HCT116 (cell line): ENCODE results near the gene CPB1.

Experiments used
- EGR1 ChIP-seq: IDR thresholded peaks from 2 replicates; pipeline ENCODE4 v1.6.1; 2012; ENCODE audit warnings: low read depth
- POLR2A ChIP-seq: IDR thresholded peaks from 2 replicates; pipeline ENCODE4 v1.7.0; 2011; ENCODE audit warnings: borderline replicate concordance; ENCODE audit not compliant: insufficient read depth, insufficient read length; ENCODE audit errors: extremely low read depth
- POLR2AphosphoS5 ChIP-seq: IDR thresholded peaks from 2 replicates; pipeline ENCODE4 v1.6.1; 2011; ENCODE audit warnings: mild to moderate bottlenecking, low read depth, low read length, moderate library complexity
- RAD21 ChIP-seq: IDR thresholded peaks from 2 replicates; pipeline ENCODE4 v1.6.1; 2012; ENCODE audit warnings: low read depth, mild to moderate bottlenecking
- SRF ChIP-seq: IDR thresholded peaks from 2 replicates; pipeline ENCODE4 v1.6.1; 2012; ENCODE audit warnings: low read depth
- ZNF274 ChIP-seq: fragments of 200-500 bp; sonication (Bioruptor generic); IDR thresholded peaks from 2 replicates; pipeline ENCODE4 v1.6.1; 2014; ENCODE audit warnings: mild to moderate bottlenecking, low read depth, low read length, inconsistent platforms
- TF ChIP-seq, protein P1 (sequence below), 3 experiments: fragments of 200-600 bp in 1 of 3; sonication (generic) in 1 of 3; IDR thresholded peaks in 2 of 3; conservative IDR thresholded peaks in 1 of 3; 2 replicates each; pipeline ENCODE4 v1.5.1; 2012 to 2017; ENCODE audit warnings: low read depth in 2 of 3, low read length in 2 of 3, antibody characterized with exemption in 1 of 3, borderline replicate concordance in 1 of 3, control low read depth in 1 of 3, mild to moderate bottlenecking in 1 of 3, mixed read lengths in 1 of 3, mixed run types in 1 of 3, moderate library complexity in 1 of 3; ENCODE audit not compliant: insufficient read depth in 1 of 3

GRCh38 chr3:148789146-148789545 lies 38.5 kb upstream of the CPB1 start:
- TF ChIP-seq, protein P1, sequence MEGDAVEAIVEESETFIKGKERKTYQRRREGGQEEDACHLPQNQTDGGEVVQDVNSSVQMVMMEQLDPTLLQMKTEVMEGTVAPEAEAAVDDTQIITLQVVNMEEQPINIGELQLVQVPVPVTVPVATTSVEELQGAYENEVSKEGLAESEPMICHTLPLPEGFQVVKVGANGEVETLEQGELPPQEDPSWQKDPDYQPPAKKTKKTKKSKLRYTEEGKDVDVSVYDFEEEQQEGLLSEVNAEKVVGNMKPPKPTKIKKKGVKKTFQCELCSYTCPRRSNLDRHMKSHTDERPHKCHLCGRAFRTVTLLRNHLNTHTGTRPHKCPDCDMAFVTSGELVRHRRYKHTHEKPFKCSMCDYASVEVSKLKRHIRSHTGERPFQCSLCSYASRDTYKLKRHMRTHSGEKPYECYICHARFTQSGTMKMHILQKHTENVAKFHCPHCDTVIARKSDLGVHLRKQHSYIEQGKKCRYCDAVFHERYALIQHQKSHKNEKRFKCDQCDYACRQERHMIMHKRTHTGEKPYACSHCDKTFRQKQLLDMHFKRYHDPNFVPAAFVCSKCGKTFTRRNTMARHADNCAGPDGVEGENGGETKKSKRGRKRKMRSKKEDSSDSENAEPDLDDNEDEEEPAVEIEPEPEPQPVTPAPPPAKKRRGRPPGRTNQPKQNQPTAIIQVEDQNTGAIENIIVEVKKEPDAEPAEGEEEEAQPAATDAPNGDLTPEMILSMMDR (IDR thresholded peaks at IDR 0.05 in 2 of 3, conservative IDR thresholded peaks at IDR 0.05 in 1 of 3; ENCODE audit: borderline replicate concordance in 1 of 3, insufficient read depth in 1 of 3, low read depth in 2 of 3, low read length in 2 of 3): no peak
- TF ChIP-seq POLR2AphosphoS5 (no peak), ZNF274 (no peak), RAD21 (no peak), SRF (no peak), EGR1 (no peak), POLR2A (no peak)
